Activated gamma-delta T cell treated with anti-CD3 and anti-CD28 coated beads, Interleukin-2, amount 50 U/mL, for 16 hours (primary cell): ENCODE results near the gene LCA5L.
A peak's percentile ranks its signal among the peaks of the same experiment; 100 is the strongest.

ENCODE experiments used
- DNase-seq: peaks from one replicate; pipeline ENCODE4 v3.0.0-alpha.2; 2020; ENCODE audit warnings: low read depth

LCA5L gene

DNA sequence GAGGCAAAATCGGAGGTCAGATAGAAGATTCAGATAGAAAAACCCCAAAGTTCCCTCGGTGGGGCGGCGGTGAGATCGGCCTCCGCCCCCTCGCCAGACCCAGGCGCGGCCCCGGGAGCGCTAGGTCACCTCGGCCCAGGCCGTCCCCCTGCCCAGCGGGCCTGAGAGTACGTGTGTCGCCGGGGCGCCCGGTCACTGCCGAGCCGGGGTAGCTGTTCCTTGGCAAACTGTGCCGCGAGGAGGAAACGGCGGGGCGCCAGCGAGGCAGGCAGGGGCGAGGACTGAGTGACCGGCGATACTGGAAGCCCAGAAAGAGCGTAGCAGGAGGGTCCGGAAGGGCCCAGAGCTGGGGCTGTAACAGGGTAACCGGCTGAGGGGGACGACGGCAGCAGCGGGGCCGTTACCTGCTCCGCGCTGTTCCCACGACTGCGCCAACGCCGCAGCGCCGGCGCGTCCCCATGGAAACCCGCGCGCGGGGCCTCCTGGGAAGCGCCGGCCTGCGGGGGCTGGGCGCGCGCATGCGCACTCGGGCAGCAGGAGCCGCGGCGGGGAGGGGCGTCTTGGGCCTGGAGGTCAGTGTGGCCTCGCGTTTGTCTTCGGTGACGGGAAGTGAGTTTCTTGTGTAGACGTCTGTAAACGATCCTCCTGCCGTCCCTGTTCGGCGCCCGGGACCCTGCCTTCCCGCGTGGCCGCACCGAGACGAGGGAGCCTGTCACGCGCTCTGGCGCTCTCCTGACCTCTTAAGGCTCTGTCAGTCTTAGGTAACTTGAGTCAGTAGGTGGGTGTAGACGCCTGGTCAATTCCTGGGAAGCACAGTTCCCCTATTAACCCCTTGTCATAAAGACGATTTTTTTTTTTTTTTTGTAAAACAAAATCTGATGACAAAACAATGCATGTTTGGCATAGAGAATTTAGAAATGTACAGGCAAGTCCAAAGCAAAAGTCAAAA is at the start of gene LCA5L:
LCA5L (minus strand) TSS at position 458 of the 949 bp plus-strand sequence. CDS start 17,285 bp downstream, outside the sequence.
- DNase-seq: peak; percentile 88

DNA sequence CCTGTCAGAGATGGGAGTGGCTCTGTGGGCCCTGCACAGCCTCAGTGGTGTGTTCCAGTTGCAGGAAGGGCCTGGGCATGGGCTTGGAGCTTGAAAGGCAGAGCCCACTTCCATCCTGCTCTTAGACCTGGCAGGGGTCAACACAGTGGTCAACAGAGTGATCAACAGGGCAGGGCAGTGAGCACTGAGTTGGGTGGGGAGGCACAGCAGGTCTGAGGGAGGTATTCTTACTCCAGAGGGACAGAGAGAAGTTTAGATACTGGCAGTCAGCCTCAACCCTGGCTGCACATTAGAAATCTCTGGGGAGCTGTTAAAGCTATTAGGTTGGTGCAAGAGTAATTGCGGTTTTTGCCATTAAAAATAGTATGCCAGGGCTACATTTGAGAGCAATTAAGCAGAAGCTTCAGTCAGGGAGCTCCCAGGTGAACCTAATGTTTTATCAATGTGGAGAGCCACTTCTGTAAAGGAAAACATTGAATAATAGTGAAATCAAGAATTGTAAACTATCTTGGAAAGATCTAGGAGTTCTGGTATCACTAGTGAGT is 43.9 kb upstream of the LCA5L start:
- no peak for DNase-seq

DNA sequence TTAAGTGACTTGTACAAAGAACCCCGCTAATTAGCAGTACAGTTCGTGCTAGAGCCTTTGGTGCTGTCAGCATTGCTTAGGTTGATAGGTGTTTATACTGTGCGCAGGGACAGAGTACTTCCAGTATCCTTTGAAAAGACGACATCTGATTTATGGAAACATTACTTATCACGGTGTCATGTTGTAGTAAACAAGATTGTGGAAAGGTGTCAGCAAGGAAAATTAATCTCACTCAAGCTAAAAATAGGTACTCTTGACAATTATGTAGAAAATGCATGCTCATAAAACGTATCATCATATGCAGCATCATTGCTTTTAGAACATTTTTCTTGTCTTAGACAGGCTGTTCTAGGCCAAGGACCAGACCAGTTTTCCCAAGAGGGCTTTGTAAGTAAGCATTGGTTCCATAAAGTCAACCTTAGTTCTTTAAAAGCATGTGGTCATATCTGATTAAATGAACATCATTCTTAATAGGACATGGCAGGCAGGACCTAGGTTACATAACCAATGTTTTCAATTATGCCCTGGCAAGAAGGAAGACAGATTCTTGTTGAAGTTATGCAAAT is 39.2 kb upstream of the LCA5L start:
- DNase-seq: no peak

DNA sequence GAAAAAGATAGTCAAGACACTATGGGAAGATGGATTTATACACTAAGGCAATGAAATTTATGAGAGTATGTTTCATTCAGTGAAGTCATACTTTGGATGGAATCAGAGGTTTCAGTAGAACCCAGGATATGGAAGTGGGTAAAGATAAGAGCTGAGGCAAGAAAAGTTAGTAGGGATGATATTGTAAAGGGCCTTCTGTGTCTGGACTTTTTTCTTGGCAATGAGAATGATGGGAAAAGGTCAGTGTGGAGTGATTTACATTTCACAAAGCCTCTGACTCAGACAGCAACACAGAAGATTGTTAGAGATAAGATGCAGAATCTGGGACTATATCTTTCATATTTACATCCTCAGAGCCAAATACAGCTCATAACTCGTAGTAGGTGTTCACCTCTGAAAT is 38.3 kb upstream of the LCA5L start:
- no peak for DNase-seq

DNA sequence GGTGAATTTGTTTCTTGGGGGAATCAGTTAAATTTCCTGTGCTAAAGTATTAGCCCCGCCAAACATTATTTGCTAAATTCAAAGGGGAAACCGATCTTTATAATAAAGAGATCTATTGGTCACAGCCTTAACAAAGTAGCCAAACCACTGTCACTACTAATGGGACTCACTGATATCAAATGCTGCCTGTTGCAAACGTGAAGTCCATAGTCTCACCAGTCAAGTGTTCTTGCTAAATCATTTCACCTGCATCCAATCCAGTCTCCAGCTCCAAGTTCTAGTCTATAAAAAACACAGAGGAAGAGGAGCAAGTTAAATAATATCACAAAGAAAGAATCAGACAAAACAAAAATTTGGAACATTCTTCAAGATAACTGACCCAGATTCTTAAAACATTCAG is 36.3 kb upstream of the LCA5L start:
- DNase-seq: no peak

DNA sequence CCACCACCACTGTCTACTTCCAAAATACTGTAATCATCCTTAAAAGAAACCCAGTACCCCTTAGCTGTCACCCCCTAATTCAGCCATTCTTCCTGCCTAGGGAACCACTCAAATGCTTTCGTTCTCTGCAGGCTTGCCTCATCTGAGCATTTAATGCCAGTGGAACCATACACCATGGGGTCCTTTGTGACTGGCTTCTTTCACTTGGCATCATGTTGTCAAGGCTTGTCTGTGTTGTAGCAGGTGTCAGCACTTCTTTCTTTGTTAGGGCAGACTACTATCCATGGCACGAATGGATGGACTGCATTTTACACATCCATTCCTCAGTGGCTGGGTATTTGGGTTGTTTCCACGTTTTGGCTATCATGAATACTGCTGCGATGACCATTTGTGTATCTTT is 34.7 kb upstream of the LCA5L start:
- no peak for DNase-seq

DNA sequence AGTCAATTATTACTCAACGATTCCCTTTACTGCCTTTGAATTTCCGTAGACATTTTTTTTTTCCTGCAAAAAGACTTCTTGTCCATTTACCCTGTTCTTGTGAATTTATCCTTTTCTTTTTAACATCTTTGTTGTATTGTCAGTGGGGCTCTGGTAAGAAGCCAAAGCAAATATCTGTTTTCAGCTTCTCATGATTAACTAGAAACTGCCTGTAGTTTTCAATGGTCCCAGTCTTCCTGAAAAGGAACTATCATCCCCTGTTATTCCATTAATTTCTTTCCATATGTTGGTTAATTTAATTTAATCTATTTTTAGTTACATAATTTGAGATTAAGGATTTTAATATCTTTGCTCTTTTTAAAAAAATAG is 34.2 kb upstream of the LCA5L start:
- no peak for DNase-seq

DNA sequence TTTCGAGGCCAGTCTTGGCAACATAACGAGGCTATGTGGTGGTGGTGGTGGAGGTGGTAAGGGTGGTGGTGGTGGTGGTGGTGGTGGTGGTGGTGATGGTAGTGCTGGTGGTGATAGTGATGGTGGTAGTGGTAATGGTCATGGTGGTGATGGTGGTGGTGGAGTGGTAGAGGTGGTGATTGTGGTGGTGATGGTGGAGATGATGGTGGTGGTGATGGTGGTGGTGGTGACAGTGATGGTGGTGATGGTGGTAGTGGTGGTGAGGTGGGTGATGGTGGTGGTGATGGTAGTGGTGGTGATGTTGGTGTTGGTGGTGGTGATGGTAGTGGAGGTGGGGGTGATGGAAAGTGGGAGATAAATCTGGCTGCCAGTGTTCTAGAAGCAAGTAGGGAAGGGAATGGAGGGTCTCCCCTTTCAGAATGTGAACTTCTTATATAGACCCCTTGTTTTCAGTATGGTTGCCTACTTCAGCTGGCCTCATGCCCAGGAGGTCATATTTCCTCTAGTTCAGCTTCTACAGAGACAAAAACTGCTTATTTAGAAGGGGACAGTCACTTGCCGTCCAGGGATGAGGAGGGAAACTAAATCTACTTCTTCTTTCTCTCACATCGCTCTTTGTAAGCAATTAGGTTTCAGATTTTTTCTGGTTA is 33.7 kb upstream of the LCA5L start:
- no peak for DNase-seq

DNA sequence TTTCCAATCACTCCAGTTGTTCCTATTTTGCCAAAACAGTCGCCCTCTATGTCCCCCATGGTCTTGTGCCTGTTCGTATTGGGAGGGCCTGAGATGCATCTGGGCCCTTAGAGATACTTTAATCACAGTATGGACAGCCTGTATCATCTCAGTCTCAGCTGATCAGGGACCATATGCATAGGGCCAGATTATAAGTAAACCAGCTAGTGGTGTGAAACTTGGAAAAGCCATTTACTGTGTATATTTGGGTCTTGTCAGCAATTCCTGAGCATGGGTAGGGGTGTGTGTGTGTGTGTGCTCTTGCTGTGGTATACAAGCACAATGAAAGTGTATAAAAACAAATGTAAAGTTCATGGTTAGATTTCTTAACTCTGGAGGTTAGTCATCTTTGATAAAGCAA is 29.0 kb upstream of the LCA5L start:
- no peak for DNase-seq

DNA sequence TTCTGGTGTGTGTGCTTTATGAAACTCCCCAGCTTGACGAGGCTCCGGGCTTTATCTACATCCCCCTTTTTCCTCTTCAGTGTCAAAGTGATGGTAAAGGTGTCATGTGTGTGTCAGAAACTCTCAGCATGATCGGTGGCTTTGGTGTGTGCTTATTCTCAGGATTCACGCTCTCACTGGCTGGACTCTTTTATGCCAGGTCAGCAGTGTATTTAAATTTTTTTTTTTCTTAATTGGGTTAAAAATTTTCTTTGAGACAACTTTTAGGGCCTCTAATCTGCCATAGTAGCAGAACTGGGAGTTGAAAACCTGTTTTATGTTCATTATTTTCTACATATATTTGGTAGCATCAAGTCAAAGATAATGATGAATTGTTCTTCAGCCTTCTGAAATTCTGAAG is 27.2 kb upstream of the LCA5L start:
- no peak for DNase-seq

DNA sequence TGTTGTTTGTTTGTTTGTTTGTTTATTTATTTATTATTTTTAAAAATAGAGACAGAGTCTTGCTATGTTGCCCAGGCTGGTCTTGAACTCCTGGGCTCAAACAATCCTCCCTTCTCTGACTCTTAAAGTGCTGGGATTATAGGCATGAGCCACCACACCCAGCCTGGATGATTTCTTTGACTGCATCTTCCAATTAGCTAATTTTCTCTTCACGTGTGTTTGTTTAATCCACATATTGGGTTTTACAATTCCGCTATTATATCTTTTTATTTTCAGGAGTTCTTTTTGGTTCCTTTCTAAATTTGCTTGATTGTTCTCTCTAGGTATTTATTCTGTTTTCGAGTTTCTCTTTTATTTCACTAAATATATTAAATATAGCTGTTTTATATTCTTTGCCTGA is 26.0 kb upstream of the LCA5L start:
- DNase-seq: no peak

DNA sequence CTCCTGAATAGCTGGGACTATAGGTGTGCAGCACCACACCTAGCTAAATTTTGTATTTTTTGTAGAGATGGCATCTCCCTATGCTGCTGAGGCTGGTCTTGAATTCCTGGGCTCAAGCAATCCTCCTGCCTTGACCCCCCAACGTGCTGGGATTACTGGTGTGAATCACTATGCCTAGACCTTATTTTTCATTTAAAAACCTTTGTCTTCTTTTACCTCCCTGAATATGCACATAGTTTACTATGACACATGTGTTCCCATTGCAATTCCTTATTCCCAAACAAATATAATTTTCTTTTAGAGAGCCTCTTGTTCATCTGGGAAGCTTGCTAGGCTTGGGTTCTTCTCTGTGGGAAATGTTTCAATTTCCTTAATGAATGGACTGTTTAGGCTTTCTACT is 23.0 kb upstream of the LCA5L start:
- no peak for DNase-seq

DNA sequence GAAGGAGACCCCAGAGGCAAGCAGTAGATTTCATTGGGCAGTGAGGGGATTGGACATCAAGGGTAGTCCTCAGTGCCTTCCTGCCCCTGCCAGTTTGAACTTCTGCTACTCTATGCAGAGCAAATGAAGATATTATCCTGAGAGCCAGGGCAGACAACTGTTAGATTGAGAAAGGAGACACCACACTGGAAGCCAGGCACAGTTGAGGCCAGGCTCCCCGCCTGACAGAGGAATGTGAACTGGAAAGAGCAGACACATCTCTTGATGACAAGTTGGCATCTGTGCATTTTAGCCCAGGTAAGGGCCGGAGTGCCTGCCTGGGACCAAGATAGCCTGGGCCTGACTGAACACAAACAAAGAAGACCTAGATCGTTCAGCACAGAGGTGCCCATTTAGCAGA is 22.2 kb upstream of the LCA5L start:
- DNase-seq: no peak

DNA sequence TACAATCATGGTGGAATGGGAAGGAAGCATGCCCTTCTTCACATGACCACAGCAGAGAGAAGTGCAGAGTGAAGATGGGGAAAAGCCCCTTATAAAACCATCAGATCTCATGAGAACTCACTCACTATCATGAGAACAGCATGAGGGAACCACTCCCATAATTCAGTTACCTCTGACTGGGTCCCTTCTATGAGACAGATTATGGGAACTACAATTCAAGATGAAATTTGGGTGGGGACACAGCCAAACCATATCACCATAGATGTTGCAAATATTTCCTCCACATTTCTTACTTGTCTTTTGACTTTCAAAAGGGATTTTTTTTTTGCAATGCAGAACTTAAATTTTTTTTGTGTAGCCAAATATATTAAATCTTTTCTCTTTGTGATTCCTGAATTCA is 21.0 kb upstream of the LCA5L start:
- no peak for DNase-seq

DNA sequence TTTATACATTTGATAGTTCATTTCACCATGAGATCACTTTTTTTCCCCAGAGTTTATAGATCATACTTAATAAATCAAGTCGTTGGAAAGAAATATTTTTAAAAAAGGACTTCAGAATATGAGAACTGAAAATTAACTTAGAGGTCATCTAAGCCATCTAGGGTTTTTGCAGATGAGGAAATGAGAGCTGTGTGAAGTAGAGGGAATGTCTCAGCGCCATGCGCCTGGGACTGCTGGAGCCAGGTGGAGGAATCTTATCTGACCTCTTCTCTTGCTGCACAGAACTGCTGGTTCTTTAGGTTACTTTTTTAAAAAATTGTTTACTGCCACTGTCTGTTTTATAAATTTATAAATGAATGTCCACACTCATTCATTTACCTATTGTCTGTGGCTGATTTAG is 17.7 kb upstream of the LCA5L start:
- DNase-seq: no peak

DNA sequence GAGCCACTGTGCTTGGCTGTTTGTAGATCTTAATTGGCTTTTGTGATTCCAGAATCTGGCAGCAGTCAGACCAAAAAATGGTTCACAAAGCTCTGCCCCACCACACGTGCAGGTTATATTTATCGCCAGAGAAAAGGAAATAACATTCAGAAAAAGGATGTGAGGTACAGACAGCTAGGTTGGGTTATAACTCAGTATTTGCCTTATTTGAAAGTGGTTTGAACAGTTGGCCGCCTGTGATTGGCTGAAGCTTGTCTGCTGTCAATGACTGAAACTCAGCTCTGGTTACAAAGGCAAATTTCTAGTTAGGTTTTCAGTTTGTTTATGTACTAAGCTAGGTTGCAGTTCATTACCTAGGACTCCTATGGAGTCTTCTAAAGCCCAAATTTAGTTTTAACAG is 15.8 kb upstream of the LCA5L start:
- DNase-seq: no peak

DNA sequence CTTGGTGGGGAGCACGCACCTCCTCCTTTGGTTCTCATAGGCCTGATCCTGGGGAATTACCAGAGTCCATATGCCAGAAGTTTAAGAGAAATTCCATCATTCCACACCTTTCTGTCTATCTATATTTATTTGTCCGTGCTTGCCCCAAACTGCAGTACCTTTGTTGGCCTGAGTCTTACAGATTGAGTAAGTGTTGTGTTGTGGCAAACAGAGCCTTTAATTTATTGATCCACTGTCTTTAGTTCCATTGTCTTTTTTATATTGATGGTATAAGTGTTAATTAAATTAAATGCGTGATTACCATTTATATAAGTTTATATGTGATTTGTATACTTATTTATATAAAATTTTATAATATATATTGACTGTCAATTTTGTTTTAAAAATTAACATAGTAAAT is 11.1 kb upstream of the LCA5L start:
- no peak for DNase-seq

DNA sequence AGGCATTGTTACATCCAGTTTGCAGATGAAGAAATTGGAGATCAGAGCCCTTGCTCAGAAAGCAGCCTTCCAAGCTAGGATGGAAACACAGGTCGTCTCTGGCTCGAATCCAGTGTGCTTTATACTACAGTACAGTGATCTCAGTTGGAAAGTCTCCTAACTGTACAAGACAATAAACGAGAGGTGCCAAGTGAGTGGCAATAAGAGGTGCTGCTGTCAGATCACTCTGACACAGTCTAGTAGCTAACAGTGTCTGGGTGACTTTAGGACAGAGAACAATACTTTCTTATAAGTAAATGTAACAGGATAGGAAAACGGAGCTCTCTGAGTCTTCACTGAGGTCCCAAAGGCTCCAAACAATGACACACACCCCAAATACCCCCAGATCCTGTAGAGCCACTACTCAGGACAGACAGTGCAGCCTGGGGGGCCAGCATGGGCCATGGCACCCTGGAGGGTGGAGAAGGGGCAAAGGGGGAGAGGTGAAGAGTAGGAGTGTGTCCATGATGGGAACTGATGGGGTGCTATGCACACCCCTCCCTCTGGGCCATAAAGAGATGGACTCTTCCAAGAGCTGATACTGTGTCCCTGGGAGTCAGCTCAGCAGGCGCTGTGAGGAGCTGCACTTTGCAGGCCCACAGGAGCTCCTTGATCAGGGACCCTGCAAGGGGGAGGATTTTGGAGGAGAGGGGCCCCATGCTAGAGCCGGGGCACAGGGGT is 9.5 kb upstream of the LCA5L start:
- no peak for DNase-seq

DNA sequence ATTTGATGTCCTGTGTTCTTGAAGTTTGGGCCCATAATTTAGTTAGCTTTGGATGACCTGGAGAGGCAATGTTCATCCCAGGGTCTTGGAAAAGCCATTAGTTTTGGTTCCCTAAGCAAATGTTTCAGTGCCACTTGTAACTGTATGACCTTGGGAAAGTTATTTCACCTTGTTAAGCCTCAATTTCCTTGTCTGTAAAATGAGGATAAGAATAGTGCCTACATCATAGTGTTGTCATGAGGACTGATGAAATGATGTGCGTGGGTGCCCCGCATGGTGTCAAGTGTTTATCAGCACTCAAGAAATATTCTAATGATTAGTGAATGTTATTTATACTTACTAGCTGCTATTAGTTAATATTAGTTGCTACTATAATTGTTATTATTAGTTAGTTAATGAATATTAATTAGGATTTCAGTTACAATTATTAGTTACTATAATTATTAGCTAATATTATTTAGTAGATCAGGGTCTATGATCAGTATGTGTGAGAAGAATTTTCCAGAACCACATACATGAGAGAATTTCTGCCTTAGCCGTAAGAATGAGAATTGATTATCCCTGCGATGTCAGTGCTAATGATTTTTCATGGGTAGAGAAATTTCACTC is 8.1 kb upstream of the LCA5L start:
- no peak for DNase-seq

DNA sequence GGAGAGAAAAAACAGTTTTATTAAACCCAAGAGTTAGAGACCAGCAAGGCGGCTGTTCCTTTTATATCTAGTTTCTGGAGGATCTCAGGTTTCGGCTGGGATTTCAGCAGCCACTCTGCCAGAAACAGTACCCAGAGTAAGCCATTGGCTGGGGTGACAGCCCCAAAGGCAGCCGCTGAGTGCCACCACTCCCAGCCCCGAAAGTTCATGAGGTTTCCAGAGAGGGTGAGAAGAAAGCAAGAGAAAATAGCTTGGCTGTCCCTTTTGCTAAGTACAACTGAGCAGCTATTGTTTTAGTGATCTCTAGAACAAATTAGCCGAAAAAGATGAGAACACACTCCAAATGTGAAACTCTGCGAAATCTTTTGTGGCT is 7.4 kb upstream of the LCA5L start:
- DNase-seq: no peak

DNA sequence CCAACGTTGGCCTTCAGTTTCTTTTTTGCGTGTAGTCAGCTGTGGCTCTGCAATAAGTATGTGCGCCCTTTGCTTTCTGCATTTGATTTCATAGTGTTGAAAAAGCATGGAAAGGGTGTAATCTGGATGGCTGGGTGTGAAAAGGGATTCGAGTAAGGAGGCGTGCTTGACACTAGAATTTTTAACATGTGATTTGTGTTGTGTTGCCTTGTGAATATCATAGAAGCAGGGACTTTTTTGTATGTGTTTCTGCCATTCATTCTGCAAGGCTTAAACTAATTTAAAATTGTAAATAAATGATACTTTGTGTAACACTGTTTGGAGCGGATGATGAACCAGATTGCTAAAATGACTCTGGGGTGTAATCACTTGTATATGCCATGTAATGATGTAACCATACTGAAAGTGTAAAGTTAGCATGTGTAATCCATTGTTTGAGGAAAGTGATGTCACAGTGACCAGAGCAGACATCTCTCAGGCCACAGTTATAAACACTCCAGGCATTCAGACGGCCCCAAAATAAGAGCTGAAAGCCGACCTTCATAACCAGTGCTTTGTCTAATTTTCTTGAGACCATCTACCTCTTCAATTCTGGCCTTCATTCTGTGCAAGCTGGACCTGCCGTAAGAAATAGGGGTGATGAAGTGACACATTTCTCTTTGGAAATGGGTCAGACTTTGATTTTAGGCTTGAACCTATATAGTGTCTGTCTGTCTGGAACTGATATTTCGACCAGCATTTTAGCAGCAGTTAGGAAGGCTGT is 6.8 kb upstream of the LCA5L start:
- DNase-seq: no peak
